Panc1 (cell line): ENCODE results near the gene HBA1. TPM values are rescaled to one million over a fixed set of nuclear protein-coding genes. Genes with fewer than 3 reads are reported as not detected.

Experiments used
- ATAC-seq: fragments of 200-7000 bp; cut with Tn5 transposase; 2 replicates; pipeline ENCODE4 v1.9.1; 2020; ENCODE audit warnings: mild to moderate bottlenecking, moderate library complexity
- BruUV-seq: library from RNA; stranded (reverse); fragments of 400-500 nt; replicated peaks from 2 replicates; lab custom pipeline; 2021; lab: Mats Ljungman, UMichigan
- CTCF ChIA-PET: fragments of 300-600 bp; sonication (Branson Sonifier 250); formaldehyde crosslinking; loops from one replicate; lab custom pipeline; 2022; ENCODE audit warnings: antibody characterized with exemption; lab: Charles Lee
- POLR2A ChIA-PET: fragments of 300-600 bp; sonication (Branson Sonifier 250); formaldehyde crosslinking; loops from one replicate; lab custom pipeline; 2022; ENCODE audit warnings: antibody characterized with exemption; lab: Charles Lee
- DNase-seq: peaks from one replicate; pipeline ENCODE4 v3.0.0-alpha.2; 2010; ENCODE audit warnings: low read depth, low spot score
- H3K27ac ChIP-seq: 2 replicates; pipeline ENCODE4 v1.5.1; 2011; ENCODE audit warnings: mild to moderate bottlenecking, low read length, inconsistent platforms
- H3K27me3 ChIP-seq: fragments of 200-500 bp; sonication (Bioruptor generic); 2 replicates; pipeline ENCODE4 v1.6.0; 2014; ENCODE audit warnings: low read length, inconsistent platforms; ENCODE audit not compliant: control insufficient read depth, insufficient read depth
- H3K36me3 ChIP-seq: fragments of 200-500 bp; sonication (Bioruptor generic); 2 replicates; pipeline ENCODE4 v1.5.1; 2014; ENCODE audit warnings: inconsistent platforms, mild to moderate bottlenecking, low read length, moderate library complexity; ENCODE audit not compliant: control insufficient read depth, insufficient read depth
- H3K4me1 ChIP-seq: 2 replicates; pipeline ENCODE4 v1.5.1; 2011; ENCODE audit warnings: inconsistent platforms, mild to moderate bottlenecking, low read length, moderate library complexity; ENCODE audit not compliant: control insufficient read depth, insufficient read depth
- H3K4me3 ChIP-seq, 2 experiments: 2 replicates each; pipeline ENCODE4 v1.5.1; 2011 to 2012; ENCODE audit warnings: low read depth in 2 of 2, low read length in 2 of 2, mild to moderate bottlenecking in 2 of 2, inconsistent platforms in 1 of 2, moderate library complexity in 1 of 2
- H3K9me3 ChIP-seq: fragments of 200-500 bp; sonication (Bioruptor generic); 2 replicates; pipeline ENCODE4 v1.5.1; 2014; ENCODE audit warnings: low read depth, mild to moderate bottlenecking, inconsistent platforms, low read length, moderate library complexity; ENCODE audit not compliant: control insufficient read depth, insufficient read depth
- POLR2AphosphoS5 ChIP-seq: IDR thresholded peaks from 2 replicates; pipeline ENCODE4 v1.6.1; 2012; ENCODE audit warnings: mild to moderate bottlenecking, low read depth, low read length, moderate library complexity
- SIN3A ChIP-seq: IDR thresholded peaks from 2 replicates; pipeline ENCODE4 v1.6.1; 2012; ENCODE audit warnings: low read depth, mild to moderate bottlenecking, low read length, moderate library complexity, borderline replicate concordance; ENCODE audit not compliant: insufficient read depth
- TCF7L2 ChIP-seq: IDR thresholded peaks from 2 replicates; pipeline ENCODE4 v1.6.1; 2011; ENCODE audit warnings: mild to moderate bottlenecking, low read depth, low read length, inconsistent platforms
- in situ Hi-C: cut with HindIII; loops from 2 replicates; pipeline ENCODE4 v1.10.0; 2016; ENCODE audit warnings: low sequenced_read_pairs, low pct_unique_long_range_greater_than_20kb
- intact Hi-C: fragments of 100-400 bp; cut with micrococcal nuclease; formaldehyde crosslinking; loops from one replicate; pipeline ENCODE4 v1.10.0; 2022; ENCODE audit not compliant: unreplicated experiment
- total RNA-seq: library from RNA; stranded (reverse); gene quantifications from one replicate; pipeline ENCODE4 v1.2.1, GENCODE V29; 2021; ENCODE audit not compliant: unreplicated experiment
- TF ChIP-seq, protein P1 (sequence below): fragments of 450-650 bp; IDR thresholded peaks from 2 replicates; pipeline ENCODE4 v1.5.1; 2017; ENCODE audit warnings: mild to moderate bottlenecking
- TF ChIP-seq, protein P2 (sequence below), 2 experiments: IDR thresholded peaks; 2 replicates each; pipeline ENCODE4 v1.6.1; 2011 to 2012; ENCODE audit warnings: low read depth in 2 of 2, control low read depth in 1 of 2, low read length in 1 of 2, mild to moderate bottlenecking in 1 of 2, moderate library complexity in 1 of 2; ENCODE audit not compliant: insufficient read depth in 1 of 2

The HBA1 gene
- total RNA-seq, 1 experiment from 2014 or later, result 4.4 TPM

DNA sequence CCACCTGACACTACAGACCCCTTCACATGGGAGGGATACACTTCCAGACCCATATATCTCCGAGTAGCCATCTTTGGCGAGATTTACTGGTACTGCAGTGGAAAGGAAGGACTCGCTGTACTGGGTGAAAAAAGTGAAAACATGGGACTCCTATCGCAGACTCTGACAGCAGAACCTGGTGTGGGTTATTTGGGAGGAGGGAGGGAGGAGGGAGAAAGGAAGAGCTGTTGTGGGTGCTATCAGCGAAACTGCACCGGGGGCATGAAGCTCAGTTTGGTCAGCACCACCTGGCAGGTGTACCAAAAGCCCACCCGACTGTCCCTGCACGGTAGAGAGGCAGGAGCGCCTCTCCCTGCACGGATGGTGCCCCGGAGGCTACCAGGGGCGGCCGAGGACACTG is 8.7 kb downstream of the HBA1 start:
- ChIA-PET CTCF (no interaction called here), POLR2A (no interaction called here)
- in situ Hi-C loops (no loop called here), intact Hi-C loops (no loop called here)
- no peak for DNase-seq
- Histone ChIP-seq H3K36me3 (peaks cover 7% of the 10 kb centered on the region), H3K9me3 (no peaks in the 10 kb centered on the region), H3K4me1 (no peaks in the 10 kb centered on the region; the same call in 1 of the 2 replicates), H3K27ac (no peak overlapping the region), H3K27me3 (no peaks in the 10 kb centered on the region), H3K4me3 (no peak overlapping the region)
- TF ChIP-seq, protein P1, sequence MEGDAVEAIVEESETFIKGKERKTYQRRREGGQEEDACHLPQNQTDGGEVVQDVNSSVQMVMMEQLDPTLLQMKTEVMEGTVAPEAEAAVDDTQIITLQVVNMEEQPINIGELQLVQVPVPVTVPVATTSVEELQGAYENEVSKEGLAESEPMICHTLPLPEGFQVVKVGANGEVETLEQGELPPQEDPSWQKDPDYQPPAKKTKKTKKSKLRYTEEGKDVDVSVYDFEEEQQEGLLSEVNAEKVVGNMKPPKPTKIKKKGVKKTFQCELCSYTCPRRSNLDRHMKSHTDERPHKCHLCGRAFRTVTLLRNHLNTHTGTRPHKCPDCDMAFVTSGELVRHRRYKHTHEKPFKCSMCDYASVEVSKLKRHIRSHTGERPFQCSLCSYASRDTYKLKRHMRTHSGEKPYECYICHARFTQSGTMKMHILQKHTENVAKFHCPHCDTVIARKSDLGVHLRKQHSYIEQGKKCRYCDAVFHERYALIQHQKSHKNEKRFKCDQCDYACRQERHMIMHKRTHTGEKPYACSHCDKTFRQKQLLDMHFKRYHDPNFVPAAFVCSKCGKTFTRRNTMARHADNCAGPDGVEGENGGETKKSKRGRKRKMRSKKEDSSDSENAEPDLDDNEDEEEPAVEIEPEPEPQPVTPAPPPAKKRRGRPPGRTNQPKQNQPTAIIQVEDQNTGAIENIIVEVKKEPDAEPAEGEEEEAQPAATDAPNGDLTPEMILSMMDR, result no peak
- TF ChIP-seq TCF7L2 (no peak), POLR2AphosphoS5 (no peak), SIN3A (no peak)
- TF ChIP-seq, protein P2, sequence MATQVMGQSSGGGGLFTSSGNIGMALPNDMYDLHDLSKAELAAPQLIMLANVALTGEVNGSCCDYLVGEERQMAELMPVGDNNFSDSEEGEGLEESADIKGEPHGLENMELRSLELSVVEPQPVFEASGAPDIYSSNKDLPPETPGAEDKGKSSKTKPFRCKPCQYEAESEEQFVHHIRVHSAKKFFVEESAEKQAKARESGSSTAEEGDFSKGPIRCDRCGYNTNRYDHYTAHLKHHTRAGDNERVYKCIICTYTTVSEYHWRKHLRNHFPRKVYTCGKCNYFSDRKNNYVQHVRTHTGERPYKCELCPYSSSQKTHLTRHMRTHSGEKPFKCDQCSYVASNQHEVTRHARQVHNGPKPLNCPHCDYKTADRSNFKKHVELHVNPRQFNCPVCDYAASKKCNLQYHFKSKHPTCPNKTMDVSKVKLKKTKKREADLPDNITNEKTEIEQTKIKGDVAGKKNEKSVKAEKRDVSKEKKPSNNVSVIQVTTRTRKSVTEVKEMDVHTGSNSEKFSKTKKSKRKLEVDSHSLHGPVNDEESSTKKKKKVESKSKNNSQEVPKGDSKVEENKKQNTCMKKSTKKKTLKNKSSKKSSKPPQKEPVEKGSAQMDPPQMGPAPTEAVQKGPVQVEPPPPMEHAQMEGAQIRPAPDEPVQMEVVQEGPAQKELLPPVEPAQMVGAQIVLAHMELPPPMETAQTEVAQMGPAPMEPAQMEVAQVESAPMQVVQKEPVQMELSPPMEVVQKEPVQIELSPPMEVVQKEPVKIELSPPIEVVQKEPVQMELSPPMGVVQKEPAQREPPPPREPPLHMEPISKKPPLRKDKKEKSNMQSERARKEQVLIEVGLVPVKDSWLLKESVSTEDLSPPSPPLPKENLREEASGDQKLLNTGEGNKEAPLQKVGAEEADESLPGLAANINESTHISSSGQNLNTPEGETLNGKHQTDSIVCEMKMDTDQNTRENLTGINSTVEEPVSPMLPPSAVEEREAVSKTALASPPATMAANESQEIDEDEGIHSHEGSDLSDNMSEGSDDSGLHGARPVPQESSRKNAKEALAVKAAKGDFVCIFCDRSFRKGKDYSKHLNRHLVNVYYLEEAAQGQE (IDR thresholded peaks at IDR 0.05; ENCODE audit: insufficient read depth in 1 of 2, low read depth in 2 of 2, low read length in 1 of 2), result no peak
- ATAC-seq, result no peak
- no TSS peak for BruUV-seq

DNA sequence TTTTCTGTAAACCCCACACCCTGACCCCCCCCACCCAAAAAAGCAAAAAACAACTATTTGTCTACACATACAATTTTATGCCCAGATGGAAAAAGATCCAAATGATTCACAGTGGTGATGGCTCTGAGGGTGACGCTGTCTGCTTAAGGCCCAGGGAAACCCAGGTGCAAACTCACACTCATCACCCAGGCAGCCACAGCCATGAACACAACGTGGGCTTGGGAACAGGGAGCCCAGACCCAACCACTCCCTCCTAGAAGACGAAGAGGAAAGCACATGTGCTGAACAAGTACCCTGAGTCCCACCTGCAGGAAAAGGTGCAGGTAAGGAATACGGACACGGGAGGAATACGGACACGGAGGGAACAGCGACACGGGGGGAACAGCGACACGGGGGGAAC is 9.2 kb downstream of the HBA1 start:
- BruUV-seq, result no TSS peak
- intact Hi-C loops, result no loop called here
- Histone ChIP-seq H3K9me3 (no peaks in the 10 kb centered on the region), H3K27ac (no peak overlapping the region), H3K4me1 (no peaks in the 10 kb centered on the region; the same call in 1 of the 2 replicates), H3K27me3 (no peaks in the 10 kb centered on the region), H3K4me3 (no peak overlapping the region), H3K36me3 (peaks cover 10% of the 10 kb centered on the region)
- TF ChIP-seq POLR2AphosphoS5, result no peak
- TF ChIP-seq, protein P2 (IDR thresholded peaks at IDR 0.05; ENCODE audit: insufficient read depth in 1 of 2, low read depth in 2 of 2, low read length in 1 of 2), result no peak
- TF ChIP-seq, protein P1, result no peak
- no peak for TF ChIP-seq TCF7L2
- no peak for TF ChIP-seq SIN3A
- in situ Hi-C loops, result no loop called here
- POLR2A ChIA-PET, result no interaction called here
- CTCF ChIA-PET, result no interaction called here
- ATAC-seq (no peak), DNase-seq (no peak)
